ENCODE measurements around the gene SLC25A12.
"Not testable (repeated sequence)": the region's sequence is repeated elsewhere in the genome, so short reads cannot be mapped to it uniquely, and the experiment has no call there.

- not testable (repeated sequence) for TF ChIP-seq CTCF (IDR thresholded peaks at IDR 0.05; ENCODE audit: borderline replicate concordance, extremely low read depth, low read length, poor library complexity, severe bottlenecking); EZH2 (IDR thresholded peaks at IDR 0.05; ENCODE audit: borderline replicate concordance, low read depth, low read length, severe bottlenecking)
Observed at GRCh38 chr2:171899623-171900282, 5.7 kb upstream of the SLC25A12 start.

All from DND-41 (cell line).